ENCODE measurements around the gene KDM2A.

The KDM2A gene

GRCh38 chr11:67291481-67292381 is 172.7 kb downstream of the KDM2A start:
- no peak for TF ChIP-seq GATA2 (IDR thresholded peaks at IDR 0.05; ENCODE audit: low read depth, low read length)
- no peak for TF ChIP-seq GATA3 (IDR thresholded peaks at IDR 0.05; ENCODE audit: low read depth, low read length)

- TF ChIP-seq GATA2 (IDR thresholded peaks at IDR 0.05; ENCODE audit: low read depth, low read length) (no peak), GATA3 (IDR thresholded peaks at IDR 0.05; ENCODE audit: low read depth, low read length) (no peak)
Observed at GRCh38 chr11:67292671-67293070, 173.6 kb downstream of the KDM2A start.

- TF ChIP-seq GATA2 (IDR thresholded peaks at IDR 0.05; ENCODE audit: low read depth, low read length) (no peak), GATA3 (IDR thresholded peaks at IDR 0.05; ENCODE audit: low read depth, low read length) (no peak)
Observed at GRCh38 chr11:67293090-67293489, 174.0 kb downstream of the KDM2A start.

- TF ChIP-seq GATA3 (IDR thresholded peaks at IDR 0.05; ENCODE audit: low read depth, low read length) (no peak), GATA2 (IDR thresholded peaks at IDR 0.05; ENCODE audit: low read depth, low read length) (no peak)
Observed at GRCh38 chr11:67295846-67296245, 176.8 kb downstream of the KDM2A start.

GRCh38 chr11:67298786-67299185 is 179.7 kb downstream of the KDM2A start:
- TF ChIP-seq GATA3 (IDR thresholded peaks at IDR 0.05; ENCODE audit: low read depth, low read length): no peak
- TF ChIP-seq GATA2 (IDR thresholded peaks at IDR 0.05; ENCODE audit: low read depth, low read length): no peak

GRCh38 chr11:67299471-67300191 is 180.6 kb downstream of the KDM2A start:
- TF ChIP-seq GATA3 (IDR thresholded peaks at IDR 0.05; ENCODE audit: low read depth, low read length): no peak
- no peak for TF ChIP-seq GATA2 (IDR thresholded peaks at IDR 0.05; ENCODE audit: low read depth, low read length)

- TF ChIP-seq GATA3 (IDR thresholded peaks at IDR 0.05; ENCODE audit: low read depth, low read length) (no peak), GATA2 (IDR thresholded peaks at IDR 0.05; ENCODE audit: low read depth, low read length) (no peak)
Observed at GRCh38 chr11:67300256-67300755, 181.2 kb downstream of the KDM2A start.

GRCh38 chr11:67300756-67301312 is 181.8 kb downstream of the KDM2A start:
- TF ChIP-seq GATA2 (IDR thresholded peaks at IDR 0.05; ENCODE audit: low read depth, low read length) (no peak), GATA3 (IDR thresholded peaks at IDR 0.05; ENCODE audit: low read depth, low read length) (no peak)

- TF ChIP-seq GATA2 (IDR thresholded peaks at IDR 0.05; ENCODE audit: low read depth, low read length) (no peak), GATA3 (IDR thresholded peaks at IDR 0.05; ENCODE audit: low read depth, low read length) (no peak)
Observed at GRCh38 chr11:67301313-67301921, 182.4 kb downstream of the KDM2A start.

- TF ChIP-seq GATA2 (IDR thresholded peaks at IDR 0.05; ENCODE audit: low read depth, low read length): no peak
- no peak for TF ChIP-seq GATA3 (IDR thresholded peaks at IDR 0.05; ENCODE audit: low read depth, low read length)
Observed at GRCh38 chr11:67301951-67302516, 183.0 kb downstream of the KDM2A start.

GRCh38 chr11:67302571-67303131 is 183.6 kb downstream of the KDM2A start:
- TF ChIP-seq GATA2 (IDR thresholded peaks at IDR 0.05; ENCODE audit: low read depth, low read length) (no peak), GATA3 (IDR thresholded peaks at IDR 0.05; ENCODE audit: low read depth, low read length) (no peak)

GRCh38 chr11:67303132-67303834 is 184.2 kb downstream of the KDM2A start, which contains the start of gene SSH3:
TSS of gene SSH3 (plus strand) at chr11:67303530. CDS start at chr11:67303626, 96 bp downstream.
- no peak for TF ChIP-seq GATA2 (IDR thresholded peaks at IDR 0.05; ENCODE audit: low read depth, low read length)
